ENCODE results near the gene RBM12.

DNA sequence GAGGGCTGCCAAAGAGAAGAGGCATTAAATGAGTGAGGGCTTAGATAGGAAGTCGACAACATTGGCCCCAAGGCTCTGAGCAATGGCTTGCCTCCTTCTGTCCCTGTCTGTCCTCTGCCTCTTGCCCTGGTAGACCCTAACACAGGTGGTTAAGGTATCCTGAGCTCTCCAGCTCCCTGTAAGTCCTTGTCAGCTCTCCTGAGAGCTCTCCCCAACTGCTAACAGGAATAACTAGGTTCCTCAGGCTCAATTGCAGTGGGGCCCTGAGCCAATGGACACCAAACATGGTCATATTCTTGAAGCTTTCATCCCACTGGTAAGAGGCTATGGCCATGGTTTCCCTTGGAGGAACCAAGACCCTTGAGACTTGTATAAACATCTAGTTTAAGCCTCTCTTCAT is 5.0 kb upstream of the RBM12 start:
- no peak for TF ChIP-seq CEBPB (IDR thresholded peaks at IDR 0.05; ENCODE audit: low read depth, low read length)
- no peak for TF ChIP-seq POLR2A (IDR thresholded peaks at IDR 0.05; ENCODE audit: control extremely low read depth in 1 of 2, low read depth in 2 of 2, low read length in 2 of 2)
- TF ChIP-seq NRF1 (IDR thresholded peaks at IDR 0.05; ENCODE audit: low read depth, low read length) = no peak
- TF ChIP-seq EGR1 (IDR thresholded peaks at IDR 0.05; ENCODE audit: borderline replicate concordance, low read depth, low read length) = no peak
- TF ChIP-seq TBP (IDR thresholded peaks at IDR 0.05; ENCODE audit: low read depth, low read length) = no peak
- TF ChIP-seq RFX5 (IDR thresholded peaks at IDR 0.05; ENCODE audit: borderline replicate concordance, low read depth, low read length) = no peak
- TF ChIP-seq TCF12 (IDR thresholded peaks at IDR 0.05; ENCODE audit: low read depth, low read length) = no peak
- TF ChIP-seq EP300 (IDR thresholded peaks at IDR 0.05; ENCODE audit: borderline replicate concordance in 1 of 2, low read depth in 2 of 2, low read length in 2 of 2) = no peak
- no peak for TF ChIP-seq PHF8 (conservative IDR thresholded peaks at IDR 0.05; ENCODE audit: low read depth, low read length)
